Brain microvascular endothelial cell (primary cell): ENCODE results near the gene RIPOR3.
"Not testable (repeated sequence)": the region's sequence is repeated elsewhere in the genome, so short reads cannot be mapped to it uniquely, and the experiment has no call there.

Source experiments
- DNase-seq: peaks from one replicate; pipeline ENCODE4 v3.0.0-alpha.2; 2020
- H3K27ac ChIP-seq: fragments of 250-450 bp; sonication (Bioruptor Pico); 2 replicates; pipeline ENCODE4 v1.5.1; 2020; ENCODE audit warnings: mild to moderate bottlenecking, moderate library complexity
- H3K27me3 ChIP-seq: fragments of 250-450 bp; sonication (Bioruptor Pico); replicated peaks from 2 replicates; pipeline ENCODE4 v1.5.1; 2020; ENCODE audit warnings: mild to moderate bottlenecking
- H3K36me3 ChIP-seq: fragments of 250-450 bp; sonication (Bioruptor Pico); replicated peaks from 2 replicates; pipeline ENCODE4 v1.5.1; 2020; ENCODE audit warnings: mild to moderate bottlenecking
- H3K4me3 ChIP-seq: 2 replicates; pipeline ENCODE4 v1.5.1; 2011; ENCODE audit warnings: low read depth, mild to moderate bottlenecking, control low read depth, low read length, moderate library complexity
- in situ Hi-C: cut with HindIII; loops from 2 replicates; pipeline ENCODE4 v1.10.0; 2017; ENCODE audit warnings: low sequenced_read_pairs, low pct_ligation_motif_present
- TF ChIP-seq, protein P1 (sequence below): IDR thresholded peaks from 2 replicates; pipeline ENCODE4 v1.5.1; 2011; ENCODE audit warnings: low read depth, mild to moderate bottlenecking, moderate library complexity, low read length, control low read depth, inconsistent platforms; ENCODE audit errors: missing control alignments

Gene RIPOR3

DNA sequence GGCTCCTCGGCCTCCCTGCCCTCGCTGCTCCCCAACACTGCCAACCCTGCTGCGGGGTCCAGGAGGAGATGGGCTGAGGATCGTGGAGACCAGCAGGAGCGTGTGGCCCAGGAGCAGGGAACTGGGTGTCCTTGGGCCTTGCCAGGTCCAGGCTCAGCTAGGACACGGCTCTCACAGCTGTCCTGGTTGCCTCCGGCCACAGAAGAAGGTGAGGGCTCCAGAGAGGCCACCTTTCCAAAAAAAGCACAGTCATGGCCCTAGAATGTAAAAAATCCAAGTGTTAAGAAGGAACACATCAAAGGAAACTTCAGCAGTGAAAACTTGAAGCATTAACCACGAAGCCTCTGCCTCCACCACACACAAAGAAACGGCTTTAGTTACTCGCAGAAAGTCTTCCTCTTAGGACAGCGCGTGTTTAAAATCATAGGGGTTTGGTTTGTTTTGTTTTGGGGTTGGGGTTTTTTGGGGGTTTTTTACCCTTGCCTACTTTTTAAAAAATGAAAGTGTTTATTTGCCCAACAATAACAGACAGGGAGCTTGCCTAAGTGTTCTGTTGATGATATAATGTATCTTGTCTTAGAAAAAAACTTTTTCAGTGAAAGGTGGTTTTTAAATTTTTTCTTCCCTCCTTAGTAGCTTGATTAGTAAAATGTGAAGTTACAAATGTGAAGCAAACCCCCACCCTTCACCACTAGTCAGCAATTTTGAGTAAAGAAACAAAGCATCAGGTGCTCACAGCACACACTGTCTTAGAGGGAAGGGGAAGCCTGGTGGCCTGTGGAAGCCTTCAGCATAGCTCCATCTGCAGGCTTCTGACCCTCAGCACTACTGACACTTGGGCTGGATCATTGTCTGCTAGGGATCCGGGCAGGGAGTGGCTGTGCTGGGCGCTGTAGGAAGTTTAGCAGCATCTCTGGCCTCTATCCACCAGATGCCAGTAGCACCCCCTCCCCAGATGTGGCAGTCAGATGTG lies 121.2 kb downstream of the RIPOR3 start:
- H3K27me3 ChIP-seq = no peaks in the 10 kb centered on the region
- no peak overlapping the region for H3K27ac ChIP-seq
- in situ Hi-C loops = no loop called here
- no peak overlapping the region for H3K4me3 ChIP-seq
- H3K36me3 ChIP-seq = peaks cover 63% of the 10 kb centered on the region
- TF ChIP-seq, protein P1, sequence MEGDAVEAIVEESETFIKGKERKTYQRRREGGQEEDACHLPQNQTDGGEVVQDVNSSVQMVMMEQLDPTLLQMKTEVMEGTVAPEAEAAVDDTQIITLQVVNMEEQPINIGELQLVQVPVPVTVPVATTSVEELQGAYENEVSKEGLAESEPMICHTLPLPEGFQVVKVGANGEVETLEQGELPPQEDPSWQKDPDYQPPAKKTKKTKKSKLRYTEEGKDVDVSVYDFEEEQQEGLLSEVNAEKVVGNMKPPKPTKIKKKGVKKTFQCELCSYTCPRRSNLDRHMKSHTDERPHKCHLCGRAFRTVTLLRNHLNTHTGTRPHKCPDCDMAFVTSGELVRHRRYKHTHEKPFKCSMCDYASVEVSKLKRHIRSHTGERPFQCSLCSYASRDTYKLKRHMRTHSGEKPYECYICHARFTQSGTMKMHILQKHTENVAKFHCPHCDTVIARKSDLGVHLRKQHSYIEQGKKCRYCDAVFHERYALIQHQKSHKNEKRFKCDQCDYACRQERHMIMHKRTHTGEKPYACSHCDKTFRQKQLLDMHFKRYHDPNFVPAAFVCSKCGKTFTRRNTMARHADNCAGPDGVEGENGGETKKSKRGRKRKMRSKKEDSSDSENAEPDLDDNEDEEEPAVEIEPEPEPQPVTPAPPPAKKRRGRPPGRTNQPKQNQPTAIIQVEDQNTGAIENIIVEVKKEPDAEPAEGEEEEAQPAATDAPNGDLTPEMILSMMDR = peak; percentile 72
- peak; percentile 34 for DNase-seq

DNA sequence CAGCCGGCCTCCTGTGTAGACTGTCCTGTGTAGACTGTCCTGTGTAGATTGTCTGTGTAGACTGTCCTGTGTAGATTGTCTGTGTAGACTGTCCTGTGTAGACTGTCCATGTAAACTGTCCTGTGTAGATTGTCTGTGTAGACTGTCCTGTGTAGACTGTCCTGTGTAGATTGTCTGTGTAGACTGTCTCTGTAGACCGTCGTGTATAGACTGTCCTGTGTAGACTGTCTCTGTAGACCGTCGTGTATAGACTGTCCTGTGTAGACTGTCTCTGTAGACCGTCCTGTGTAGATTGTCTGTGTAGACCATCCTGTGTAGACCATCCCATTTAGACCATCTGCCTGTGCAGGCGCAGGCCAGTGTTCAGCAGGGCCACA lies 121.9 kb downstream of the RIPOR3 start:
- not testable (repeated sequence) for H3K27ac ChIP-seq, H3K4me3 ChIP-seq

DNA sequence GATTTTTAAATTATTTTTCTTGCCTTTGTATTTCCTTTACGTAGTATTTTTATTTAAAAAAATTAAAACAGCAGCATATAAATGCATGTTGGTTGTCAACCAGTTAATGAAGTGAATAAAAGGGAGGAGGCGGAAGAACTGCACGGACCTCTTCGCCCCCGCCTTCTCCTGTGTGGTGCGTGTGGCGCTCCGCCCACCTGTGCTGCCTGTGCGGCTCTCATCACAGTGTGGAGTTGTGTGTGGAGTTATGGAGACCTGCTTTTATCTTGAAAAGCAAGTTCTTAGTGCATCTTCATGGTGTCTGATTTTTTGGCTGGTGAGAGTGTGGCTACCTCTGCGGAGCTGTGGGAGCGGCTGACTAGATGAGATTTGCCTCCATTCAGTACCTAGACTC lies 122.8 kb downstream of the RIPOR3 start:
- H3K36me3 ChIP-seq = peaks cover 57% of the 10 kb centered on the region
- in situ Hi-C loops = no loop called here
- TF ChIP-seq, protein P1 = no peak
- no peaks in the 10 kb centered on the region for H3K27me3 ChIP-seq
- no peak overlapping the region for H3K4me3 ChIP-seq
- no peak for DNase-seq
- no peak overlapping the region for H3K27ac ChIP-seq

More for the DNA sequence above, 121.9 kb downstream of the RIPOR3 start:
- in situ Hi-C loops, DNase-seq, H3K27me3 ChIP-seq: not testable (repeated sequence)
- peaks cover 62% of the 10 kb centered on the region for H3K36me3 ChIP-seq

DNA sequence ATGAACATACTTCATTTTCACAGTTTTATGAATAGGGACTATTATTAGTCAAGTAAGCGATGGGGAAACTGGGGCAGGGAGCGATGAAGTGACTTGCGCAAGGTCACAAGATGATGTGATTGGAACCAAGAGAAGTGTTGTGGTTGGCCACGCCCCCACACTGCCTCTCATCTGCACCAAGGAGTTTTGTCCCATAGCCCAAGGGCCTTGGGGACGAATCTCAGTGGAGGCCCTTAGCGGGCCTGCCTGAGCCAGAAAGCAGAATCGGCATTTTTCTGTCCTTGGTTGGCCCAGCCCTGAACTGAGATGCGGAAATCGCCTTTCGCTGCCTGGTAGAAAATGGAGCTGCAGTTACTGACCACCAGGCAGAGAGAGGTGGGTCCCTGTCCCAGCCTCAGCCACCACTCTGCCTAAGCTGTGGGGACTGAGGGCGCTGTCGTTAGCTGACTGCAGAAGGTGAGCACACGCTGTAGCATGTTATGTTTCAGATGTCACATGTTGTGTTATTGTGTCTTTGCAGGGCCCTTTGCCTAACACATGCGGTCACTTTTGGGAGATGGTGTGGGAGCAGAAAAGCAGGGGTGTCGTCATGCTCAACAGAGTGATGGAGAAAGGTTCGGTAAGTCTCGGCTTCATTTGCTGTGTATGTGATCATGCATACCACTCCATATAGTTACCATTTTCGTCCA lies 123.3 kb downstream of the RIPOR3 start:
- no peak overlapping the region for H3K4me3 ChIP-seq
- TF ChIP-seq, protein P1 = no peak
- in situ Hi-C loops = no loop called here
- peaks cover 62% of the 10 kb centered on the region for H3K36me3 ChIP-seq
- DNase-seq = no peak
- H3K27ac ChIP-seq = no peak overlapping the region
- no peaks in the 10 kb centered on the region for H3K27me3 ChIP-seq

DNA sequence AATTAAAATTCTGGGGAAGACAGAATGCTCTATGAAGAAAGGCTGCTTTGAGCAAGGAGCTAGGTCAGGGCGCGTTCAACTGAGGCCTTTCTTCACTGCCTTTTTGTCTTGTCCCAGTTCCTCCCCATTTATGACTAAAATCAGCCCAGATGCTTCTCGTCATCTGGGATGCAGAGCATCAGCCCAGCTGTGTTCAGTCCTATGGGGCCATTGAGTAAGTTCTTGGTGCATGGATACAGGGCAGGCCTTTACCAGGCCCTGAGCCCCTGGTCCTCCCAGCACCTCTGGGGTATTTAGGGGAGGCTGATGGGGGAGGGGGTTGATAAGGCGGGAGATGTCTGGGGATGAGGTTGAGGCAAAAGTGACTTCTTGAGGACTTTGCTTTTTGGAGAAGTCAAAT lies 125.5 kb downstream of the RIPOR3 start:
- peaks cover 65% of the 10 kb centered on the region for H3K36me3 ChIP-seq
- H3K27me3 ChIP-seq = no peaks in the 10 kb centered on the region

DNA sequence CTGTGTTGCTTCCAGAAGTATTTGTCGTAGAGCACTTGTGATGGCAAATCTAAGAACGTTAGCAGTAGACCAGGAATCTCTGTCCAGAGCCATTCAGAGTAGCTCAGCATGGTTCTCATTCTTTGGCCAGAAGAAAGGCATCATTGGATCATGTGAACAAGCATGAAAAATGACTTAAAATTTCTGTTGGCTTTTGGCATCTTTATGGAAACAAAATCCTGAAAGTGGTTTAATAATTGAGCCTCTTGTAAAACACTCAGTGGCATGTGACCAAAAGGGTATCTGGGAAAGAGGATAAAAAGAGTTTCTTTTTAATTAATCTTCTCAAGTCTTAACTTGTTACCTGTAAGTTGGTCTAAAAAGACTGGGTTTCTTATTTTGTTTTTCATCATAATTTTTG lies 126.0 kb downstream of the RIPOR3 start:
- no peaks in the 10 kb centered on the region for H3K27me3 ChIP-seq
- in situ Hi-C loops = no loop called here
- H3K4me3 ChIP-seq = no peak overlapping the region
- no peak for DNase-seq
- TF ChIP-seq, protein P1 = no peak
- no peak overlapping the region for H3K27ac ChIP-seq
- H3K36me3 ChIP-seq = peaks cover 66% of the 10 kb centered on the region

More for the DNA sequence above, 125.5 kb downstream of the RIPOR3 start:
- TF ChIP-seq, protein P1 = no peak
- in situ Hi-C loops = no loop called here
- H3K27ac ChIP-seq = no peak overlapping the region
- no peak overlapping the region for H3K4me3 ChIP-seq
- DNase-seq = no peak
